ENCODE results near the gene LONP1.

The LONP1 gene

GRCh38 chr19:5677136-5677535 is 42.8 kb downstream of the LONP1 start:
- no peak for DNase-seq

GRCh38 chr19:5676772-5677105 is 43.2 kb downstream of the LONP1 start:
- DNase-seq, result no peak

GRCh38 chr19:5676105-5676771 is 43.7 kb downstream of the LONP1 start:
- no peak for DNase-seq

- no peak for DNase-seq
These were observed 45.2 kb downstream of the LONP1 start for GRCh38 chr19:5674714-5675113.

- DNase-seq, result no peak
These were observed 46.2 kb downstream of the LONP1 start for GRCh38 chr19:5673752-5674151.

- DNase-seq, result no peak
These were observed 47.1 kb downstream of the LONP1 start for GRCh38 chr19:5672708-5673459.

GRCh38 chr19:5671600-5671999 is 48.3 kb downstream of the LONP1 start:
- no peak for DNase-seq

GRCh38 chr19:5669212-5669611 is 50.7 kb downstream of the LONP1 start:
- DNase-seq, result no peak

GRCh38 chr19:5667751-5668271 is 52.1 kb downstream of the LONP1 start:
- DNase-seq, result peak; percentile 97

- no peak for DNase-seq
These were observed 52.9 kb downstream of the LONP1 start for GRCh38 chr19:5666921-5667610.

GRCh38 chr19:5665781-5666513 is 54.0 kb downstream of the LONP1 start:
- no peak for DNase-seq

- DNase-seq, result no peak
These were observed 55.4 kb downstream of the LONP1 start for GRCh38 chr19:5664515-5664914.

- DNase-seq, result no peak
These were observed 56.0 kb downstream of the LONP1 start for GRCh38 chr19:5663904-5664303.

GRCh38 chr19:5661483-5661882 is 58.5 kb downstream of the LONP1 start:
- no peak for DNase-seq

GRCh38 chr19:5655412-5655811 is 64.5 kb downstream of the LONP1 start:
- DNase-seq, result no peak

- no peak for DNase-seq
These were observed 65.0 kb downstream of the LONP1 start for GRCh38 chr19:5654931-5655330.

- DNase-seq, result no peak
These were observed 67.7 kb downstream of the LONP1 start for GRCh38 chr19:5652261-5652660.

GRCh38 chr19:5651361-5651760 is 68.6 kb downstream of the LONP1 start:
- DNase-seq, result no peak

GRCh38 chr19:5648464-5648863 is 71.5 kb downstream of the LONP1 start:
- DNase-seq, result no peak

GRCh38 chr19:5646703-5647102 is 73.2 kb downstream of the LONP1 start:
- no peak for DNase-seq

GRCh38 chr19:5645409-5645808 is 74.5 kb downstream of the LONP1 start:
- no peak for DNase-seq

GRCh38 chr19:5644037-5644436 is 75.9 kb downstream of the LONP1 start:
- DNase-seq, result no peak

- no peak for DNase-seq
These were observed 76.9 kb downstream of the LONP1 start for GRCh38 chr19:5643060-5643459.
